GM18520 (cell line): ENCODE results near the gene CEACAM19.
"Not testable (repeated sequence)": the region's sequence is repeated elsewhere in the genome, so short reads cannot be mapped to it uniquely, and the experiment has no call there.

Experiments
- ATAC-seq: cut with Tn5 transposase; IDR thresholded peaks from one replicate; pipeline ENCODE4 v1.9.1; 2021; ENCODE audit not compliant: unreplicated experiment

CEACAM19 gene

DNA sequence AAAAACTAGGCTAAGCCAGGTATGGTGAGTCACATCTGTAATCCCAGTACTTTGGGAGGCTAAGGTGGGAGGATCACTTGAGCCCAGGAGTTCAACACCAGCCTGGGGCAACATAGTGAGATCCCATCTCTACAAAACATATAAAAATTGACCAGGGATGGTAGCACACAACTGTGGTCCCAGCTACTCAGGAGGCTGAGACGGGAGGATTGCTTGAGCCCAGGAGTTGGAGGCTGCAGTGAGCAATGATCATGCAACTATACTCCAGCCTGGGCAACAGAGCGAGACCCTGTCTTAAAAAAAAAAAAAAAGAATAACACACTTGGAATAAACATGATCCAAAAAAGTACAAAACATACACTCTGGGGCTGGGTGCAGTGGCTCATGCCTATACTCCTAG lies 1.3 kb upstream of the CEACAM19 start:
- not testable (repeated sequence) for ATAC-seq

DNA sequence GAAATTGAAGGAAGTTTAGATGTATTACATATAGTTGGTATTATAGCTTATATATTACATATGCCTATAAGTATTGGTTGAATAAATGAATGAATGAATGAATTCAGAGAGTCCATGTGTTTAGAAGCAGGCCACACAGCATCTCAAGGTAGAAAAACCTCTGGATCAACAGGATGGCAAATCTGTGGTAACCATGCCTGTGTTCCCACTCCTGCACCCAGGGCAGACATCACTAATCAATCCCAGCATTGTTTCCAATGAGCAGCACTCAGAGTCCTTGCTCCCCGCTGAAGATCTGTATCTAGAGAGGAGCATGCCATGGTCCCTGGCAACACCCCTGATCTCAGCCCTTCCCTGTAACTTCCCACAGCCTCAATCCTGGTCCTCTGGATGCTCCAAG lies 944 bp downstream of the CEACAM19 start:
- no peak for ATAC-seq

DNA sequence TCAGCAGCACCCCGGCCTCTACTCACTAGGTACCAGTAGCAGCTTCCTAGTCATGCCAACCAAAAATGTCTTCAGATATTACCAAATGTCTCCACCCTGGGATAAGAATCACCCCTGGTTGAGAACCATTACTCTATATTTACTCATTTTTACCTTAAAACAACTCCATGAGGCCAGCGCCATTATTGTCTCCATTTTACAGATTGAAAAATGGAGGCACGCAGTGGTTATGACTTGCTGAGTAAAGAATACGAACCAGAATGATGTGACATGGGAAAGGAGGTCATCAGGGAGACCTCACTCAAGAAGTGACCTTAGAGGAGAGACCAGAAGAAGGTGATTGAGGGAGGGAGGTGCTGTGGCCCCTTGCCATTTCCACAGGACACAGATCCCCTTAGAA lies 2.2 kb downstream of the CEACAM19 start:
- ATAC-seq: no peak

- ATAC-seq: no peak
Observed at GRCh38 chr19:44675521-44675920, 4.2 kb downstream of the CEACAM19 start.

GRCh38 chr19:44677019-44677811 lies 5.9 kb downstream of the CEACAM19 start:
- ATAC-seq: no peak

DNA sequence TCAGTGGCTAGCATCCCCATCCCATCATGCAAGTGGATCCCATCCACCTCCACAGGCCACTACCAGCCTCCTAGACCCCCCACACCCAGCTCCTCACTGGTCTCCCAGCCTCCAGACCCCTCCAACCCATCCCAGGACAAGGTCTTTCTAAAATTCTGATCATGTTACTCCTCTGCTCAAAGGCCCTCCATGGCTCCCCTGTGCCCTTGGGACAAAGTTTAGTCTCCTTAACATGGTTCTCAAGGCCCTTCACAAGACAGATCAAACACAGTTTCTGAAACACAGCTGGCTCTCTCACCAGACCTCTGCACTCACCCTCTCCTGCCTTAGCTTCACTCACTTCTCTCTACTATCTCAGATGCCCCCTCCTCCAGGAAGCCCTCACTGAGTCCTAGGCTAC lies 9.3 kb downstream of the CEACAM19 start:
- no peak for ATAC-seq

- ATAC-seq: no peak
Observed at GRCh38 chr19:44681992-44682790, 10.9 kb downstream of the CEACAM19 start.

- no peak for ATAC-seq
Observed at GRCh38 chr19:44682807-44683206, 11.5 kb downstream of the CEACAM19 start.

DNA sequence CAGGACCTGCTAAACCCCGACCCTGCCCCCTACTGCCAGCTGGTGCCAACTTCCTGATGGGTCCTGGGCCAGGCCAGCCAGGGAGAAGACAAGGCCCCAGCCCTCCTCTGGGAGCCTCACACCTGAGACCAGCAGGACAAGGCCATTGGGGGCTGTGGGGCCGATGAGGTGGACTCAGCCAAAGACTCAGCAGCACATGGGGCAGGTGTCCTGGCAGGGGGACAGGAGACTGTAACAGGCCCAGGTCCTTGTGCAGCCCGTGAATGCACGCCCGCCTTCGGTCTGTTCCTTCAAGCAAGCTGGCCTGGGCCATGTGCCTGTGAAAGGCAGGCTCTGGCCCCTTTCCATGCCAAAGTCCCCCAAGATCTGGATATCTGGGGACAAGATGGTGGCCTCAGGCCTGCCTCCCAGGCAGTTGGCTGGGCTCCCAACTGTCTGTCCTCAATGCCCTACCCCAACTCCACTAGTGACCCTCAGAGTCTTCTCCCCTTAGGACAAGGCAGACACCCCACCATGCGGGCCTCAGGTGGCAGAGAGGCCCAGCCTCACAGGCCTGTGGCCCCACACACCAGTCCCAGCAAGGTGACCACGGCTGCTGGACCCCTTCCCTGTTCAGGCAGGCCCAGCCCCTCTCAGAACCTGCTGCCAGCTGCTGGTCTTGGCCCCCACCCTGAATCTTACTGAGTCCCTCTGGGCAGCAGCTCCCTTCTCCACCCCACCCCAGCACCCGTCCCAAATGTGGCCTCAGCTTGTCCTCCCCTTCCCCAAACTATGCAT lies 12.3 kb downstream of the CEACAM19 start:
- no peak for ATAC-seq

GRCh38 chr19:44684396-44684795 lies 13.1 kb downstream of the CEACAM19 start:
- not testable (repeated sequence) for ATAC-seq

- ATAC-seq: no peak
Observed at GRCh38 chr19:44684892-44685863, 13.9 kb downstream of the CEACAM19 start.

GRCh38 chr19:44685877-44686276 lies 14.6 kb downstream of the CEACAM19 start:
- ATAC-seq: no peak

- ATAC-seq: no peak
Observed at GRCh38 chr19:44686896-44687295, 15.6 kb downstream of the CEACAM19 start.

GRCh38 chr19:44687888-44688287 lies 16.6 kb downstream of the CEACAM19 start:
- ATAC-seq: no peak

GRCh38 chr19:44689290-44690130 lies 18.2 kb downstream of the CEACAM19 start:
- ATAC-seq: no peak

GRCh38 chr19:44690131-44690440 lies 18.8 kb downstream of the CEACAM19 start:
- no peak for ATAC-seq

GRCh38 chr19:44692379-44692721 lies 21.1 kb downstream of the CEACAM19 start:
- ATAC-seq: no peak

DNA sequence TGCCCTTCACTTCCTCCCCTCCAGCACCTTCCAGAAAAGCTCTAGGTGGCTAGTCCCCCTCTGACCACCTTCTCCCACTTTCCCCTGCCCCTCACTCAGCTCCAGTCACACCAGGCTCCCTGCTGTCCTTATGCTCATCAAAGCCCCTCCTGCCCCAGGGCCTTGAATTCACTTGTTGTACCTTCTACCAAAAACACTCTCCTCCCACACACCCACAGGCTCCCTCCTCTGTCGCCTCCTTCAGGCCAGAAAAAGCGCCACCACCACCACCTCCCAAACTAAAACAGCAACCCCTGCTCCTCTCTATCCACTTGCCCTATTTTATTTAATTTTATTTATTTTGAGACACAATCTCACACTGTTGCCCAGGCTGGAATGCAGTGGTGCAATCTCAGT lies 22.9 kb downstream of the CEACAM19 start:
- ATAC-seq: no peak

DNA sequence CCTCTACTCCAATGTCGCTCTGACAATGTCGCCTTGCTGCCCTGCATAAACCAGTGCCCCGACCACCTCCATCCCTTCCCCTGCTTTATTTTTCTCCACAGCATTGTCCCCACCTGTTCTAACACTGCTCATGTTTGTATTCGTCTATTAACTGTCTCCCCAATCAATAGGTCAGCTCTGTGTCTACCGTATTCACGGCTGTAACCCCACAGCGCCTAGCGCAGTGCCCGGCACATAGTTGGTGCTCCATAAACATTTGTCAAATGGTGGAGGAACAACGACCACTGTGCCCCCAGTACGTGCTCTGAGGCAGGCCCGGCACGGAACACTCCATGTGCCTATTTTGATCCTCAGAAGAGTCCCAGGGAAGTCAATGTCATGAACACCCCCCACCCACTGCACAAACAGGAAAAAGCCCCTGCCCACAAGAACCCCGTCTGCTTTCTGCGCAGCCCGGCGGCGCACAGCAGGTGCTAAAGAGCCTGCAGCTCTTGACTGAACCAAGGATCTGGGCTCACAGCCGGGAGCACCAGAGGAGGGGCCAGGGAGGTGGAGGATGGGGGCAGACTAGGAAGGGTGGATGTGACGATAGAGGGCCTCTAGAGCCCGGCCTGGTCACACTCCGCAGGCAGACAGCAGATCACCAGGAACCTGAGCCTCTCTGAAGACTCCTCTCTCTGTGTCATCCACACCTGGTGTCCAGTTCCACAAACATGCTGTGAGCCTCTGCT lies 25.8 kb downstream of the CEACAM19 start:
- ATAC-seq: no peak
